K562 (cell line): Measurements from ENCODE around the gene CLSTN2.

ENCODE experiments used
- ETV6 ChIP-seq, 3 experiments: fragments of 150-350 bp in 1 of 3; sonication (generic) in 1 of 3; formaldehyde crosslinking in 1 of 3; IDR thresholded peaks; 2 replicates each; pipeline versions ENCODE4 v1.6.1 to v1.8.0; 2014 to 2022; ENCODE audit warnings: borderline replicate concordance in 2 of 3, low read depth in 2 of 3, antibody characterized with exemption in 1 of 3, low read length in 1 of 3, mild to moderate bottlenecking in 1 of 3, missing genetic modification reagents in 1 of 3
- POLR2AphosphoS5 ChIP-seq: IDR thresholded peaks from 2 replicates; pipeline ENCODE4 v1.6.1; 2011; ENCODE audit warnings: mild to moderate bottlenecking, low read depth, low read length, moderate library complexity; ENCODE audit not compliant: control insufficient read depth, insufficient read depth
- RB1 ChIP-seq: fragments of 450-650 bp; IDR thresholded peaks from 2 replicates; pipeline ENCODE4 v1.6.1; 2017; ENCODE audit warnings: low read depth, mild to moderate bottlenecking
- SIRT6 ChIP-seq: IDR thresholded peaks from one replicate; pipeline ENCODE4 v1.6.1; 2012; ENCODE audit warnings: low read depth, mild to moderate bottlenecking, control low read depth, inconsistent platforms, low read length, moderate library complexity
- SREBF2 ChIP-seq: sonication (generic); formaldehyde crosslinking; IDR thresholded peaks from 2 replicates; pipeline ENCODE4 v1.4.0; 2020; ENCODE audit warnings: mild to moderate bottlenecking, missing genetic modification reagents
- TARDBP ChIP-seq: fragments of 450-650 bp; IDR thresholded peaks from 2 replicates; pipeline ENCODE4 v1.6.1; 2016
- TEAD4 ChIP-seq, 2 experiments: sonication (generic) in 1 of 2; formaldehyde crosslinking in 1 of 2; IDR thresholded peaks; 2 replicates each; pipeline versions ENCODE4 v1.6.1 to v1.8.0; 2012 to 2022; ENCODE audit warnings: borderline replicate concordance in 1 of 2, inconsistent platforms in 1 of 2, low read length in 1 of 2, mild to moderate bottlenecking in 1 of 2, missing genetic modification reagents in 1 of 2
- ZNF408 ChIP-seq: fragments of 250-450 bp; sonication (Bioruptor Pico); IDR thresholded peaks from 2 replicates; pipeline ENCODE4 v1.4.0; 2020; ENCODE audit warnings: low read depth, mild to moderate bottlenecking, moderate library complexity
- ZNF444 ChIP-seq: fragments of 250-450 bp; sonication (Bioruptor Pico); IDR thresholded peaks from 2 replicates; pipeline ENCODE4 v1.4.0; 2020; ENCODE audit warnings: mild to moderate bottlenecking, moderate library complexity
- TF ChIP-seq, protein P1 (sequence below): sonication (generic); formaldehyde crosslinking; IDR thresholded peaks from 2 replicates; pipeline ENCODE4 v1.4.0; 2020; ENCODE audit warnings: mild to moderate bottlenecking, missing genetic modification reagents
- TF ChIP-seq, protein P2 (sequence below), 3 experiments: IDR thresholded peaks in 2 of 3; conservative IDR thresholded peaks in 1 of 3; 2 replicates each; pipeline ENCODE4 v1.5.1; 2011 to 2012; ENCODE audit warnings: low read length in 3 of 3, mild to moderate bottlenecking in 3 of 3, control low read depth in 2 of 3, improper control_type of control experiment in 1 of 3, inconsistent platforms in 1 of 3, low read depth in 1 of 3, mixed read lengths in 1 of 3, moderate library complexity in 1 of 3; ENCODE audit not compliant: insufficient read depth in 2 of 3
- TF ChIP-seq, protein P3 (sequence below): fragments of 250-450 bp; sonication (Bioruptor Pico); IDR thresholded peaks from 2 replicates; pipeline ENCODE4 v1.8.0; 2021; ENCODE audit warnings: moderate library complexity, mild to moderate bottlenecking, inconsistent platforms
- TF ChIP-seq, protein P4 (sequence below): sonication (generic); formaldehyde crosslinking; IDR thresholded peaks from 2 replicates; pipeline ENCODE4 v1.8.1; 2023; ENCODE audit warnings: missing genetic modification reagents, mild to moderate bottlenecking, borderline replicate concordance

DNA sequence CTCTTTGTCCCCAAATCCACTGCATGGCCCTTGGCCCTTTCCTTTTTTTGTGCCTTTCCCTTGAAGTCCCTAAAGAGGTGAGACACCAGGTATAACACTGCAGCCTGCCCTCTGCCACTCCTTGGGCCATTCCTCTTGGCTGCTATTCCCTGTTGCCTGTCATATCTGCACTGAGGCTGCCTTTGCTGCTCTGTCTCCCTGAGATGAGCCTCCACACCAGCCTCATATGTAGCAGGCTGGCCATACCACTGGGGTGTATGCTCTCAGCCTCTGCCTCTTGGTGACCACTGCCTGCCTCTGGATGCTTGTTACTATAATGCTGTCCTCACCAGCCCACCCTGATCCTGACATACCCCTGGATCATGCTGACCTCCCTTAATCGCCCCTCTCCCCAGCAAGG lies 252.0 kb downstream of the CLSTN2 start:
- TF ChIP-seq, protein P1, sequence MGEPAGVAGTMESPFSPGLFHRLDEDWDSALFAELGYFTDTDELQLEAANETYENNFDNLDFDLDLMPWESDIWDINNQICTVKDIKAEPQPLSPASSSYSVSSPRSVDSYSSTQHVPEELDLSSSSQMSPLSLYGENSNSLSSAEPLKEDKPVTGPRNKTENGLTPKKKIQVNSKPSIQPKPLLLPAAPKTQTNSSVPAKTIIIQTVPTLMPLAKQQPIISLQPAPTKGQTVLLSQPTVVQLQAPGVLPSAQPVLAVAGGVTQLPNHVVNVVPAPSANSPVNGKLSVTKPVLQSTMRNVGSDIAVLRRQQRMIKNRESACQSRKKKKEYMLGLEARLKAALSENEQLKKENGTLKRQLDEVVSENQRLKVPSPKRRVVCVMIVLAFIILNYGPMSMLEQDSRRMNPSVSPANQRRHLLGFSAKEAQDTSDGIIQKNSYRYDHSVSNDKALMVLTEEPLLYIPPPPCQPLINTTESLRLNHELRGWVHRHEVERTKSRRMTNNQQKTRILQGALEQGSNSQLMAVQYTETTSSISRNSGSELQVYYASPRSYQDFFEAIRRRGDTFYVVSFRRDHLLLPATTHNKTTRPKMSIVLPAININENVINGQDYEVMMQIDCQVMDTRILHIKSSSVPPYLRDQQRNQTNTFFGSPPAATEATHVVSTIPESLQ (CRISPR knock-in tag) = no peak
- TF ChIP-seq, protein P2, sequence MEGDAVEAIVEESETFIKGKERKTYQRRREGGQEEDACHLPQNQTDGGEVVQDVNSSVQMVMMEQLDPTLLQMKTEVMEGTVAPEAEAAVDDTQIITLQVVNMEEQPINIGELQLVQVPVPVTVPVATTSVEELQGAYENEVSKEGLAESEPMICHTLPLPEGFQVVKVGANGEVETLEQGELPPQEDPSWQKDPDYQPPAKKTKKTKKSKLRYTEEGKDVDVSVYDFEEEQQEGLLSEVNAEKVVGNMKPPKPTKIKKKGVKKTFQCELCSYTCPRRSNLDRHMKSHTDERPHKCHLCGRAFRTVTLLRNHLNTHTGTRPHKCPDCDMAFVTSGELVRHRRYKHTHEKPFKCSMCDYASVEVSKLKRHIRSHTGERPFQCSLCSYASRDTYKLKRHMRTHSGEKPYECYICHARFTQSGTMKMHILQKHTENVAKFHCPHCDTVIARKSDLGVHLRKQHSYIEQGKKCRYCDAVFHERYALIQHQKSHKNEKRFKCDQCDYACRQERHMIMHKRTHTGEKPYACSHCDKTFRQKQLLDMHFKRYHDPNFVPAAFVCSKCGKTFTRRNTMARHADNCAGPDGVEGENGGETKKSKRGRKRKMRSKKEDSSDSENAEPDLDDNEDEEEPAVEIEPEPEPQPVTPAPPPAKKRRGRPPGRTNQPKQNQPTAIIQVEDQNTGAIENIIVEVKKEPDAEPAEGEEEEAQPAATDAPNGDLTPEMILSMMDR (IDR thresholded peaks at IDR 0.05 in 2 of 3, conservative IDR thresholded peaks at IDR 0.05 in 1 of 3; ENCODE audit: insufficient read depth in 2 of 3, low read depth in 1 of 3, low read length in 3 of 3) = no peak
- TF ChIP-seq SREBF2 (no peak), POLR2AphosphoS5 (no peak), SIRT6 (no peak), TEAD4 (IDR thresholded peaks at IDR 0.05; ENCODE audit: low read length) (no peak), TEAD4 (CRISPR knock-in tag; IDR thresholded peaks at IDR 0.05; ENCODE audit: borderline replicate concordance) (no peak), ZNF444 (CRISPR knock-in tag) (no peak), ETV6 (IDR thresholded peaks at IDR 0.05; ENCODE audit: borderline replicate concordance in 1 of 2, low read depth in 2 of 2, low read length in 1 of 2) (no peak), ETV6 (CRISPR knock-in tag; IDR thresholded peaks at IDR 0.05; ENCODE audit: borderline replicate concordance) (no peak), RB1 (no peak), ZNF408 (no peak), TARDBP (no peak)
- TF ChIP-seq, protein P3, sequence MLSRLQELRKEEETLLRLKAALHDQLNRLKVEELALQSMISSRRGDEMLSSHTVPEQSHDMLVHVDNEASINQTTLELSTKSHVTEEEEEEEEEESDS (CRISPR knock-in tag) = no peak
- TF ChIP-seq, protein P4, sequence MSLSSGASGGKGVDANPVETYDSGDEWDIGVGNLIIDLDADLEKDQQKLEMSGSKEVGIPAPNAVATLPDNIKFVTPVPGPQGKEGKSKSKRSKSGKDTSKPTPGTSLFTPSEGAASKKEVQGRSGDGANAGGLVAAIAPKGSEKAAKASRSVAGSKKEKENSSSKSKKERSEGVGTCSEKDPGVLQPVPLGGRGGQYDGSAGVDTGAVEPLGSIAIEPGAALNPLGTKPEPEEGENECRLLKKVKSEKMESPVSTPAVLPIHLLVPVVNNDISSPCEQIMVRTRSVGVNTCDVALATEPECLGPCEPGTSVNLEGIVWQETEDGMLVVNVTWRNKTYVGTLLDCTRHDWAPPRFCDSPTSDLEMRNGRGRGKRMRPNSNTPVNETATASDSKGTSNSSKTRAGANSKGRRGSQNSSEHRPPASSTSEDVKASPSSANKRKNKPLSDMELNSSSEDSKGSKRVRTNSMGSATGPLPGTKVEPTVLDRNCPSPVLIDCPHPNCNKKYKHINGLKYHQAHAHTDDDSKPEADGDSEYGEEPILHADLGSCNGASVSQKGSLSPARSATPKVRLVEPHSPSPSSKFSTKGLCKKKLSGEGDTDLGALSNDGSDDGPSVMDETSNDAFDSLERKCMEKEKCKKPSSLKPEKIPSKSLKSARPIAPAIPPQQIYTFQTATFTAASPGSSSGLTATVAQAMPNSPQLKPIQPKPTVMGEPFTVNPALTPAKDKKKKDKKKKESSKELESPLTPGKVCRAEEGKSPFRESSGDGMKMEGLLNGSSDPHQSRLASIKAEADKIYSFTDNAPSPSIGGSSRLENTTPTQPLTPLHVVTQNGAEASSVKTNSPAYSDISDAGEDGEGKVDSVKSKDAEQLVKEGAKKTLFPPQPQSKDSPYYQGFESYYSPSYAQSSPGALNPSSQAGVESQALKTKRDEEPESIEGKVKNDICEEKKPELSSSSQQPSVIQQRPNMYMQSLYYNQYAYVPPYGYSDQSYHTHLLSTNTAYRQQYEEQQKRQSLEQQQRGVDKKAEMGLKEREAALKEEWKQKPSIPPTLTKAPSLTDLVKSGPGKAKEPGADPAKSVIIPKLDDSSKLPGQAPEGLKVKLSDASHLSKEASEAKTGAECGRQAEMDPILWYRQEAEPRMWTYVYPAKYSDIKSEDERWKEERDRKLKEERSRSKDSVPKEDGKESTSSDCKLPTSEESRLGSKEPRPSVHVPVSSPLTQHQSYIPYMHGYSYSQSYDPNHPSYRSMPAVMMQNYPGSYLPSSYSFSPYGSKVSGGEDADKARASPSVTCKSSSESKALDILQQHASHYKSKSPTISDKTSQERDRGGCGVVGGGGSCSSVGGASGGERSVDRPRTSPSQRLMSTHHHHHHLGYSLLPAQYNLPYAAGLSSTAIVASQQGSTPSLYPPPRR = no peak
